Left ventricle myocardium inferior (tissue), 1 donor: ENCODE data around the gene RANBP3. TPM values are rescaled to one million over a fixed set of nuclear protein-coding genes. Genes with fewer than 3 reads are reported as not detected.

Experiments
- DNase-seq: peaks from one replicate; pipeline ENCODE4 v3.0.0-alpha.2; 2020
- H3K27ac ChIP-seq: fragments of 200-600 bp; replicated peaks from 2 replicates; pipeline ENCODE4 v1.8.0; 2021
- H3K27me3 ChIP-seq: fragments of 200-600 bp; 2 replicates; pipeline ENCODE4 v1.8.0; 2021; ENCODE audit warnings: low read depth
- H3K36me3 ChIP-seq: fragments of 200-600 bp; 2 replicates; pipeline ENCODE4 v1.8.0; 2021
- H3K4me1 ChIP-seq: fragments of 200-600 bp; 2 replicates; pipeline ENCODE4 v1.8.0; 2021
- H3K4me3 ChIP-seq: fragments of 200-600 bp; 2 replicates; pipeline ENCODE4 v1.8.0; 2021; ENCODE audit warnings: mild to moderate bottlenecking, moderate library complexity
- H3K9me3 ChIP-seq: fragments of 200-600 bp; replicated peaks from 2 replicates; pipeline ENCODE4 v1.8.0; 2021
- intact Hi-C: fragments of 100-400 bp; cut with micrococcal nuclease; formaldehyde crosslinking; loops from one replicate; pipeline ENCODE4 v1.11.0; 2022
- total RNA-seq: library from RNA; stranded (reverse); fragmentation: NEBNext Ultra II Directional; extraction: Animal tissue kit (Norgen Biotek cat#: 25700); gene quantifications from one replicate; pipeline ENCODE4 v1.2.1, GENCODE V29; 2021
- TF ChIP-seq, protein P1 (sequence below): fragments of 200-600 bp; IDR thresholded peaks from 2 replicates; pipeline ENCODE4 v1.8.0; 2021; ENCODE audit warnings: antibody characterized with exemption, mild to moderate bottlenecking, borderline replicate concordance
- donor health status: DM: no; HTN: yes; CAD: no; lungs with severe emphysema.

RANBP3 gene
- total RNA-seq, 1 donor from 2014 or later = 54.8 TPM

DNA sequence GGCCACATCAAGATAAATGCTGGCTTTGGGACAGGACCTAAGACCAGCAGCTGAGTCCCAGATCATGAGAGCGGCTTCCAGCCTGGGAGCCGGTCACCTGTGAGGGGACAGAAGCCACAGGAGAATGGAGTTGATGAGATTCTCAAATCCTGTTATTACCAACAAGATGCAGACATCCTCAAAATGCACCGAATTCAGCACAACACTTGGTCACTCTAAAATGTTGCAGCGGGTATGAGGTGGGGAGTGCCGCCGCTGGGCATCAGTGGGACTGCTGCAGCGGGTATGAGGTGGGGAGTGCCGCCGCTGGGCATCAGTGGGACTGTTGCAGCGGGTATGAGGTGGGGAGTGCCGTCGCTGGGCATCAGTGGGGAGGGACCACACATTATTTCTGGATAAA is 21.2 kb downstream of the RANBP3 start:
- Histone ChIP-seq H3K4me1 (peaks cover 100% of the 10 kb centered on the region), H3K27ac (peak overlapping the region; percentile 84), H3K4me3 (no peak overlapping the region), H3K36me3 (no peaks in the 10 kb centered on the region), H3K27me3 (no peaks in the 10 kb centered on the region), H3K9me3 (no peaks in the 10 kb centered on the region)
- DNase-seq = no peak
- TF ChIP-seq, protein P1, sequence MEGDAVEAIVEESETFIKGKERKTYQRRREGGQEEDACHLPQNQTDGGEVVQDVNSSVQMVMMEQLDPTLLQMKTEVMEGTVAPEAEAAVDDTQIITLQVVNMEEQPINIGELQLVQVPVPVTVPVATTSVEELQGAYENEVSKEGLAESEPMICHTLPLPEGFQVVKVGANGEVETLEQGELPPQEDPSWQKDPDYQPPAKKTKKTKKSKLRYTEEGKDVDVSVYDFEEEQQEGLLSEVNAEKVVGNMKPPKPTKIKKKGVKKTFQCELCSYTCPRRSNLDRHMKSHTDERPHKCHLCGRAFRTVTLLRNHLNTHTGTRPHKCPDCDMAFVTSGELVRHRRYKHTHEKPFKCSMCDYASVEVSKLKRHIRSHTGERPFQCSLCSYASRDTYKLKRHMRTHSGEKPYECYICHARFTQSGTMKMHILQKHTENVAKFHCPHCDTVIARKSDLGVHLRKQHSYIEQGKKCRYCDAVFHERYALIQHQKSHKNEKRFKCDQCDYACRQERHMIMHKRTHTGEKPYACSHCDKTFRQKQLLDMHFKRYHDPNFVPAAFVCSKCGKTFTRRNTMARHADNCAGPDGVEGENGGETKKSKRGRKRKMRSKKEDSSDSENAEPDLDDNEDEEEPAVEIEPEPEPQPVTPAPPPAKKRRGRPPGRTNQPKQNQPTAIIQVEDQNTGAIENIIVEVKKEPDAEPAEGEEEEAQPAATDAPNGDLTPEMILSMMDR = no peak
- intact Hi-C loops = no loop called here

DNA sequence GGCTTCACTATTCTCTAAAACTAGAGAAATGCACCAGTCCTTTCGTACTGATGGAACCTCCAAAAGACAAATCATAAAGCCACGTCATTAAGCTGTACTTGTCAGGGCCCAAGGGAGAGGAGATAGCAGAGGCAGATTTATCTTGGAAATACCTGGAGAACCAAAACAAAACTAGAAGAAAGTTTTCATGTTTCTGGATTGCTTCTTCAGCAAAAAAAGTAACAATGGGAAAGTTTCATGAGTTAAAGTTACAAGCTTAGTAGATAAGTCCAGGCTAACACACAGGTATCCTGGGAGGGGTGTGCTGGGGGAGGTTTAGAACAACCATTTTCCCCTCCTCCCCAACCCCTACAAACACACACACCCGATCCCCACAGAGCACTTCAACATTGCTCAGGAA is 21.6 kb downstream of the RANBP3 start:
- Histone ChIP-seq H3K27me3 (no peaks in the 10 kb centered on the region), H3K4me3 (no peak overlapping the region), H3K36me3 (no peaks in the 10 kb centered on the region), H3K9me3 (no peaks in the 10 kb centered on the region), H3K4me1 (peaks cover 100% of the 10 kb centered on the region), H3K27ac (peak overlapping the region; percentile 84)
- TF ChIP-seq, protein P1 = no peak
- intact Hi-C loops = no loop called here
- no peak for DNase-seq

DNA sequence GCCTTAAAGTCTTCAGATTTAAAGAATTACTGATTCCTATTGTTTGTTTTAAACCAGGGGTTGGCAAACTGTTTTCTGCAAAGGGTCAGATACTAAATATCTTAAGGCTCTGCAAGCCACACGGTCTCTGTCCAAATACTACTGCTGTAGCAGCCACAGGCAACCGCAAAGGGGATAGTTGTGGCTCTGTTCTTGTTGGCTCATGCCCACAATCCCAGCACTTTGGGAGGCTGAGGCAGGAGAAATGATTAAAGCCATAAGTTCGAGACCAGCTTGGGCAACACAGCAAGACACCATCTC is 22.4 kb downstream of the RANBP3 start:
- Histone ChIP-seq H3K9me3 (no peaks in the 10 kb centered on the region), H3K27me3 (no peaks in the 10 kb centered on the region), H3K27ac (peak overlapping the region; percentile 84), H3K4me3 (no peak overlapping the region), H3K4me1 (peaks cover 100% of the 10 kb centered on the region), H3K36me3 (no peaks in the 10 kb centered on the region)
- no peak for DNase-seq
- TF ChIP-seq, protein P1 = no peak
- intact Hi-C loops = no loop called here

DNA sequence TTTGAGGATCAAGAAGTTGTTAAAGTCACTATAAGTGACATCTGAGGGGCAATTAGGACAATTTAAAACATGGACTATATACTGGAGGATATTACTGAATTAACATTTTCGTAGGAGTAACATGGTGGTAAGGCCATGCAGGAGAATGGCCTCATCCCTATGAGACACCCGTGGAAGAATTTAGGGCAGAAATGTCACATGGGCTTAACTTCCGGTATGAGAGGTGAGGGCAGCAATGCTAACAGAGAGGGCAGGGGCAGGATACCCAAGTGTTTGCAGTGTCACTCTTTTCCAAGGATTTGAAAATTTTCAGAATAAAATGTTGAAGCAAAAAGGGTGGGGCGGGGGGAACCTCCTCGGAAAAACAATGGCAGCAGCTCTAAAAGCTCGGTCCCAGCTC is 23.6 kb downstream of the RANBP3 start:
- Histone ChIP-seq H3K27ac (peak overlapping the region; percentile 84), H3K36me3 (no peaks in the 10 kb centered on the region), H3K4me3 (peak overlapping the region; percentile 38), H3K27me3 (no peaks in the 10 kb centered on the region), H3K4me1 (peaks cover 100% of the 10 kb centered on the region), H3K9me3 (no peaks in the 10 kb centered on the region)
- TF ChIP-seq, protein P1 = no peak
- DNase-seq = no peak
- intact Hi-C loops = no loop called here

DNA sequence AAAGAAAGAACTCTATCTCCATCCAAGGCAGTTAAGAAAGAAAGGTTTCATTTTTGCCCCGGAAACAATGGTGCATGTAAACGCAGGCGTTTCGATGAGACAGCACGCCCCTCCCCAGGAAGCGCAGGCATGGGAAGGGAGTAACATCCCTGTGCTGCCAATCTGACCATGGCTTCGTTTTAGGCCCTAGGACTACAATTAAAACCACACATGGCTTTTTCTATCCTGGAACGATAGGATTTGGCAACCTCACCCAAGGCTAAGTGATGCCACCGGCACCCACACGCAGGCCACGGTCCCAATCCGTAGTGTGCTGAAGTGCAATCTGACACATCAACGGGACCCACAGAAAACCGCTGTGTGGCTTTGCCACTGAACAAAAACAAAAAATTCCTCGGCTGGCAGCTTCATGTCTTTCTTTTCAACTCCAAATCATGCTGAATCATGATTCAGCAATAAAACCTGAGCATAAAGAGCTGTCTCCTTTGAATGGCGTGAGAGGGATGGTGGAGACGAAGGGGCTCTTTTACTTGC is 24.2 kb downstream of the RANBP3 start:
- TF ChIP-seq, protein P1 = no peak
- Histone ChIP-seq H3K4me1 (peaks cover 100% of the 10 kb centered on the region), H3K27ac (peak overlapping the region; percentile 84), H3K9me3 (no peaks in the 10 kb centered on the region), H3K36me3 (no peaks in the 10 kb centered on the region), H3K4me3 (peak overlapping the region; percentile 38), H3K27me3 (no peaks in the 10 kb centered on the region)
- DNase-seq = no peak
- intact Hi-C loops = no loop called here
